Germinal center (tissue), 1 donor: ENCODE results near the gene POP7.
A peak's percentile ranks its signal among the peaks of the same experiment; 100 is the strongest.
"Not testable (repeated sequence)": the region's sequence is repeated elsewhere in the genome, so short reads cannot be mapped to it uniquely, and the experiment has no call there.

Experiments used
- DNase-seq: peaks from one replicate; pipeline ENCODE4 v3.0.0; 2012; ENCODE audit warnings: mixed read lengths, low spot score

The POP7 gene

DNA sequence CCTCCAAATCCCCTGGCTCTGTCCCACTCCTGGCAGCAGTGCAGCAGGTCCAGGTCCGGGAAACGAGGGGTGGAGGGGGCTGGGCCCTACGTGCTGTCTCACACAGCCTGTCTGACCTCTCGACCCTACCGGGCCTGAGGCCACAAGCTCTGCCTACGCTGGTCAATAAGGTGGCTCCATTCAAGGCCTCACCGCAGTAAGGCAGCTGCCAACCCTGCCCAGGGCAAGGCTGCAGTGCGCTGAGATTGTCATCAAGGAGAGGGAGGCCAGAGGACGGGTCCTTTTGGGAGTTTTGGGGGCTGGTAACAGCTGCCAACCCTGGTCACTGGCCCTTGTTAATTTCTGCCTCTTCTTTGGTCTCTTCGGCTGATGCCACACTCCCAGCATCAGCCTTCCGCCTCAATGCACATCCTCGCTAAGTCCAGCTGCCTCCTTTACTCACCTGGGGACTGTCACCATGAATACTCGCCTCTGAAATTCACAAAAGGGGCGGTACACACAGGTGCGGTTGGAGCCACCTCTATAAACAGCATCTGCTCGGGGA, 17.9 kb downstream of the POP7 start:
- no peak for DNase-seq

- DNase-seq = not testable (repeated sequence)
These were observed 18.4 kb downstream of the POP7 start for GRCh38 chr7:100724364-100724763.

DNA sequence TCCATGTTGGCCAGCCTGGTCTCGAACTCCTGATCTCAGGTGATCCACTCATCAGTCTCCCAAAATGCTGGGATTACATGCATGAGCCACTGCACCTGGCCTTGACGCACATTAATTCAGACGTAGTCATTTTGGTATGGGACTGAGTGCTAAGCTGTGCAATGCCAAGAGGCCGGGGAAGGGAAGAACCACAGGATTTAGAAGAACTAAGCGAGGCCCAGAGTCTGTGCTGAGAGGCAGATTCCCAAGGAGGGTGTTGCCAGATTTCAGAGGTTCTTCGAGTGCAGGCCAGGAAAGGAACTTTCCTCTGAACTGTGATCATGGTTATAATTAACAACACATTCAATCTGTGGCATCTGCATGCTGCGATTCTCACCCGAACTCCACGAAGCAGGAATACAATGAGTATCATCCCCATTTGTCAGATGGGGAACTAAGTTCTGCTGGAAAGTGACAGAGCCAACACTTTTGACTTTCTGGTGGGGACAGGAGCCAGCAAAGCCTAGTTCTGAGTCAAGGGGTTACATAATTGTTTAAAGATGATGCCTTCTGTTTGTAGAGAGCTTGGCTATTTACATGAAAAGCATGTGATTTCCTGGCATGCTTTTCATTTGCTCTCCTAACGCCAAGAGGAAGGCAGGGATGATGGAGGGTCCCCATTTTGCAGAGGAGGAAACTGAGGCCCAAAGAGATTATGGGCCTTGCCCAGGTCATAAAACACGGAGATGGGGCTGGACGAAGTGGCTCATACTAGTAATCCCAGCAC, 21.3 kb downstream of the POP7 start:
- DNase-seq = no peak

DNA sequence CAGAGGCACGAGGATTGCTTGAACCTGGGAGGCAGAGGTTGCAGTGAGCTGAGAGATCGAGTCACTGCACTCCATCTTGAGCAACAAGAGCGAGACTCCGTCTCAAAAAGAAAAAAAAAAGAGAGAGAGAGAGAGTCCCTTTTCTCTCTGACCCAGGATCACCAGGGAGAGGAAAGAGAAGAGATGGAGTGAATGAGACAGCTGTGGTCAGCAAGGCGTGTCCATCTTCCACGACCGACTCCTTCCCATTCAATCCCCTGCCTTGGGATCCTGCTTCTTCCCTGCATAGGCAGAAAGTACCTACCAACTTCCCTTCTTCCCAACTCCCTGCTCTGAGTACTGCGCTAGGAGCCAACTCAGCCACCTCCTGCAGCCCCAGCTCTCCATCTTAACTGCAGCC, 22.3 kb downstream of the POP7 start:
- no peak for DNase-seq

DNA sequence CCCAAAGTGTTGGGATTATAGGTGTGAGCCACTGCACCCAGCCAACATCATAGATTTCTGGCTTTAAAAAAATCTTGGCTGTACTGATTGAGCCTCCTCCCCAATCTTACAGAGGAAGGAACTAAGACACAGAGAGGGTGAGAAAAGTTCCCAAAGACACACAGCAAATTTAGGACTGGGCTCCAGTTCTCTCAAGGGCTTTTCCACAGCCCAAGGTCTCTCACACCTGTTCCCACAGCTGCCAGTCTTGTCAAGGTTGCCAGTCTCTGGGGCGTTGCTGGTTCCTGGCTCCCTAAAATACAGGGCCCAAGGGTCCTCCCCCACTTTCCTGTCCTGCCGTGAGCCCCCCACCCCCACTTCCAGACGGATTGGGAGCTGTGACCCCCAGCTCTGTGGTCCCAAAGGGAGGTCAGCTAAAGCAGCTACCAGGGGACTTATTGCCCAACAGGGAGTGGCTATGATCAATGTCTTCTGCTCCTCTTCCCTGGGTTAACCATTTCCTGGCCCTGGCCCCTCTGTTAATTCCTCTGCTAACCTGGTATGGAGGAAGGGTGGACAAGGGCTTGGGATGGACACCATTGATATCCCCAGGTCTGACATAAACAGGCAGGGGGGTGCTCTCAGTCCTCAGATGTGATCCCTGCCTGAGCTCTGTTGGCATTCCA, 24.3 kb downstream of the POP7 start:
- DNase-seq = no peak

DNA sequence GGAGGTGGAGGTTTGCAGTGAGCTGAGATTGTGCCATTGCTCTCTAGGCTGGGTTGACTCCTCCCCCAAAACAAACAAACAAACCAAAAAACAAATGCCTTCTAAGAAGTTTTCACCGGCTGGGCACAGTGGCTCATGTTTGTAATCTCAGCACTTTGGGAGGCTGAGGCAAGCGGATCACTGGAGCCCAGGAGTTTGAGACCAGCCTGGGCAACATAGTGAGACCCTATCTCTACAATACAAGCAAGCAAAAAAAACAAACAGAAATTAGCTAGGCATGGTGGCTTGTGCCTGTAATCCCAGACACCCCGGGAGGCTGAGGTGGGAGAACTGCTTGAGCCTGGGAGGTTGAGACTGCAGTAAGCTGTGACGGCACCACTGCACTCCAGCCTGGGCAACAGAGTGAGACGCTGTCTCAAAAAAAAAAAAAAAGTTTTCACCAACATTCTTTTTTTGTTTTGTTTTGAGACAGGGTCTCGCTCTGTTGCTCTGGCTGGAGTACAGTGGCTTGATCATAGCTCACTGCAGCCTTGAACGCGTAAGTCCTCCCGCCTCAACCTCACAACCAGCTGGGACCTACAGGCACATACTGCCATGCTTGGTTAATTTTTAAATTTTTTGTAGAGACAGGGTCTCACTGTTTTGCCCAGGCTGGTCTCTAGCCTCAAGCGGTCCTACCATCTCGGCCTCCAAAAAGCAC, 26.2 kb downstream of the POP7 start:
- no peak for DNase-seq

DNA sequence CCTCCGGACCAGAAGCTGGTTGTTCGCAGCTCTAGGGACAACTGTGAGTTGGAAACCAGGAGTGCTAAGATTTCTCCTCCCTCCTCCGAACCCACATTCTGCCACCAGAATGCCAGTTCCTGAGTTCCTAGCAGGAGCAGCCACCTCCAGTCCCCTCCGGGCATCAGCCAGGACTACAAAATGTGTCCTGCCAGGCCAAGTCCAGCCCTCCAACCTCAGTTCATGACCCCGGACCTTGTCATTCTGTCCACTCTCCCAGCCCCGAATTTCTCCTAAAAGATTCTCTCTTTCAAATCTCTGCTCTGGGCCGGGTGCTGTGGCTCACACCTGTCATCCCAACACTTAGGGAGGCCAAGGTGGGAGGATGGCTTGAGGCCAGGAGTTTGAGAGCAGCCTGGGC, 29.8 kb downstream of the POP7 start:
- DNase-seq = no peak

GRCh38 chr7:100736671-100737070, 30.8 kb downstream of the POP7 start:
- no peak for DNase-seq

DNA sequence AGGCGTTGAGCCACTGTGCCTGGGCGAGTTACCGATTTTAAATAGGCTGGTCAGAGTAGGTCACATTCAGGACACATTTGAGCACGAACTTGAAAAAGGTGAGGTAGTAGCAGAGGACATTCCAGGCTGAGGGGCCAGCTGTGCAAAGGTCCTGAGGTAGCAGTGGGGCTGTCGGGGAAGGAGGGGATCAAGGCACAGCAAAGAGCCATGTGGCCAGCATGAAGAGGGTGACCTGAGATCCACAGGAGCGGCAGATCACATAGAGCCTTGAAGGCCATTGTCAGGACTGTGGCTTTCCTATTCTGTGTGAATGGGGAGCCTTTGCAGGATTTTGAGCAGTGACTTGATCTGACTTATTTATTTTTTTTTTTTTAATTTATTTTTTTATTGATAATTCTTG, 34.0 kb downstream of the POP7 start:
- no peak for DNase-seq

DNA sequence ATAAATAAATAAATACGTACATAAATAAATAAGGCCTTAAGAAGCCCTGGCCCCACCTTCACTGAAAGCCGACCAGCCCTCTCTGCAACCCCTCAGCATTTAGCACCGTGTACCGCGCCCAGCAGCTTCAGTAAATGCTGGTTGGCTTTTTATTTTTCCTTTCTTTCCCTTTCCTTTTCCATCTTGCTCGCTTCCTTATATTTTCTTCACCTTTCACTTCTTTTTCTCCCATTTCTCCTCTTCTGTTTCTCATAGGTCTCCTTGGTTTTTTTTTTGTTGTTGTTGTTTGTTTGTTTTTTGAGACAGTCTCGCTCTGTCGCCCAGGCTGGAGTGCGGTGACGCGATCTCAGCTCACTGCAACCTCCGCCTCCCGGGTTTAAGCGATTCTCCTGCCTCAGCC, 38.7 kb downstream of the POP7 start:
- DNase-seq = no peak

DNA sequence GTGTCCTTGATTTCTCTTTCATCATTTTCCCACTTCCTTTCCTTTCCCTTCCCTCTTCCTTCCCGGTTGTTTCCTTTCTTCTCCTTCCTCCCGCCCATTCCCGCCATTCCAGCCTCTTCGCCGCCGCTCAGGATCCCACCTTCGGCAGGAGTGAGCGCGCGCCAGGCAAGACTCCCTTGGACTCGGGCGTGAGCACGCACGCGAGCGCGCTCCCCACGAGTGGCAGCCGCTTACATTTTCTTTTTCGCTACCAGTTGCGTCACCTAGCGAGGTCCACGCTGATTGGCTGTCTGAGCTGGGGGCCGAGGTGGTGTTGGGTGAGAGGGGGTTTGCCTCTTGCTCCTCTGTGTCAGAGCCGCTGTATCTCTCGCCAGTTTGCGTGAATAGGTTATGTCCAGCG, 39.3 kb downstream of the POP7 start:
- DNase-seq = peak; percentile 65

GRCh38 chr7:100752994-100753393, 47.1 kb downstream of the POP7 start:
- no peak for DNase-seq

DNA sequence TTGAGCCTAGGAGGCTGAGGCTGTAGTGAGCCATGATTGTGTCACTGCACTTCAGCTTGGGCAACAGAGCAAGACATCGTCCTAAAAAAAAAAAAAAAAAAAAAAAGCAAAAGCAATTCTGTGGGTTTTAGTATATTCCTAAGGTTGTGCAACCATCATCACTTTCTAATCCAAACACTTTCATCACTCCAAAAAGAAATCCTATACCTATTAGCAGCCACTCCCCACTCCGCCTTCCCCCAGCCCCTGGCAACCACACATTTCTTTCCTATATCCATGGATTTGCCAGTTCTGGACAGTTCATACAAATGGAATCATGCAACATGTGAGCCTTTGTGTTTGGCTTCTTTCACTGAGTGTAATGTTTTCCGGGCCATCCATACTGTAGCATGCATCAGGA, 47.8 kb downstream of the POP7 start:
- no peak for DNase-seq
